ENCODE measurements around the gene ABHD11. TPM values are rescaled to one million over a fixed set of nuclear protein-coding genes. Genes with fewer than 3 reads are reported as not detected.
A peak's percentile ranks its signal among the peaks of the same experiment; 100 is the strongest.
"Not testable (repeated sequence)": the region's sequence is repeated elsewhere in the genome, so short reads cannot be mapped to it uniquely, and the experiment has no call there.

Gene ABHD11
- total RNA-seq, 2 experiments from 2014 or later, result 23.4 to 24.7 TPM

GRCh38 chr7:73738220-73738611, 386 bp downstream of the ABHD11 start:
- DNase-seq, result peak; percentile 68
- H3K4me3 Mint-ChIP-seq, result peak overlapping the region; percentile 97
- peak; percentile 8 for ATAC-seq (ENCODE audit: low read depth)
- POLR2A ChIA-PET, result interaction anchor here (0.9 to 1.7 kb wide), 6 partner anchors 19 to 216 kb away, joined by 3 to 10 read pairs (median 6); partner anchors contain the start of genes BAZ1B, BCL7B and STX1A
- H3K4me1 Mint-ChIP-seq, result peaks cover 16% of the 10 kb centered on the region
- no peaks in the 10 kb centered on the region for H3K9me3 Mint-ChIP-seq
- H3K27ac Mint-ChIP-seq, result peak overlapping the region; percentile 98
- H3K27me3 Mint-ChIP-seq, result peaks cover under 1% of the 10 kb centered on the region
- H3K36me3 Mint-ChIP-seq, result peaks cover 1% of the 10 kb centered on the region

- no peak for ATAC-seq (ENCODE audit: low read depth)
- H3K36me3 Mint-ChIP-seq, result peaks cover 1% of the 10 kb centered on the region
- no peaks in the 10 kb centered on the region for H3K9me3 Mint-ChIP-seq
- no peak for DNase-seq
- POLR2A ChIA-PET, result interaction anchor here (0.9 to 1.7 kb wide), 6 partner anchors 9 to 216 kb away, joined by 3 to 10 read pairs (median 6); partner anchors contain the start of genes BAZ1B and BCL7B
- peaks cover 3% of the 10 kb centered on the region for H3K27me3 Mint-ChIP-seq
- H3K27ac Mint-ChIP-seq, result peak overlapping the region; percentile 98
- H3K4me3 Mint-ChIP-seq, result peak overlapping the region; percentile 97
- H3K4me1 Mint-ChIP-seq, result peaks cover 16% of the 10 kb centered on the region
Observed at GRCh38 chr7:73737491-73738219, 947 bp downstream of the ABHD11 start.

GRCh38 chr7:73736885-73737284, 1.7 kb downstream of the ABHD11 start:
- no peak for DNase-seq
- no peak for ATAC-seq (ENCODE audit: low read depth)
- Mint-ChIP-seq H3K9me3 (no peaks in the 10 kb centered on the region), H3K4me3 (no peak overlapping the region), H3K4me1 (peaks cover 16% of the 10 kb centered on the region), H3K27me3 (peaks cover 3% of the 10 kb centered on the region), H3K27ac (no peak overlapping the region), H3K36me3 (peaks cover 1% of the 10 kb centered on the region)
- POLR2A ChIA-PET, result interaction anchor here (0.9 to 1.0 kb wide), 2 partner anchors 8 to 17 kb away, joined by 3 read pairs; partner anchors contain the start of gene STX1A

- POLR2A ChIA-PET, result interaction anchor here (1.9 kb wide), 1 partner anchor 128 kb away, joined by 14 read pairs; no protein-coding TSS in a partner anchor
- ATAC-seq (ENCODE audit: low read depth), result no peak
Observed at GRCh38 chr7:73735528-73735905, 3.1 kb downstream of the ABHD11 start.

GRCh38 chr7:73734619-73735527, 3.7 kb downstream of the ABHD11 start:
- Mint-ChIP-seq H3K4me3 (peak overlapping the region; percentile 37), H3K9me3 (no peaks in the 10 kb centered on the region), H3K27me3 (peaks cover 3% of the 10 kb centered on the region), H3K27ac (peak overlapping the region; percentile 75), H3K4me1 (peaks cover 16% of the 10 kb centered on the region), H3K36me3 (peaks cover 1% of the 10 kb centered on the region)
- POLR2A ChIA-PET, result interaction anchor here (1.1 to 1.9 kb wide), 2 partner anchors 15 to 128 kb away, joined by 3 to 14 read pairs; partner anchors contain the start of gene STX1A
- ATAC-seq (ENCODE audit: low read depth) (peak; percentile 65), DNase-seq (peak; percentile 81)

More at GRCh38 chr7:73735528-73735905, 3.1 kb downstream of the ABHD11 start:
- no peak for DNase-seq
- Mint-ChIP-seq H3K9me3 (no peaks in the 10 kb centered on the region), H3K36me3 (peaks cover 1% of the 10 kb centered on the region), H3K4me3 (no peak overlapping the region), H3K27me3 (peaks cover 3% of the 10 kb centered on the region), H3K4me1 (peaks cover 16% of the 10 kb centered on the region), H3K27ac (no peak overlapping the region)

- no peak overlapping the region for H3K4me3 Mint-ChIP-seq
- peaks cover 12% of the 10 kb centered on the region for H3K4me1 Mint-ChIP-seq
- peaks cover 16% of the 10 kb centered on the region for H3K27me3 Mint-ChIP-seq
- H3K36me3 Mint-ChIP-seq, result no peaks in the 10 kb centered on the region
- H3K27ac Mint-ChIP-seq, result no peak overlapping the region
- POLR2A ChIA-PET, result no interaction called here
- ATAC-seq (ENCODE audit: low read depth), result no peak
- no peaks in the 10 kb centered on the region for H3K9me3 Mint-ChIP-seq
- no peak for DNase-seq
Observed at GRCh38 chr7:73732397-73732796, 6.2 kb downstream of the ABHD11 start.

GRCh38 chr7:73730485-73730884, 8.1 kb downstream of the ABHD11 start:
- no peak for ATAC-seq (ENCODE audit: low read depth)
- Mint-ChIP-seq H3K4me1 (peaks cover 8% of the 10 kb centered on the region), H3K27me3 (peaks cover 17% of the 10 kb centered on the region), H3K9me3 (no peaks in the 10 kb centered on the region), H3K27ac (no peak overlapping the region), H3K4me3 (no peak overlapping the region), H3K36me3 (no peaks in the 10 kb centered on the region)
- POLR2A ChIA-PET, result no interaction called here
- DNase-seq, result no peak

GRCh38 chr7:73728551-73728950, 10.1 kb downstream of the ABHD11 start:
- POLR2A ChIA-PET, result interaction anchor here (0.8 kb wide), 1 partner anchor 9 kb away, joined by 3 read pairs; no protein-coding TSS in a partner anchor
- no peaks in the 10 kb centered on the region for H3K9me3 Mint-ChIP-seq
- H3K4me1 Mint-ChIP-seq, result no peaks in the 10 kb centered on the region
- H3K27ac Mint-ChIP-seq, result no peak overlapping the region
- H3K4me3 Mint-ChIP-seq, result no peak overlapping the region
- peaks cover 17% of the 10 kb centered on the region for H3K27me3 Mint-ChIP-seq
- ATAC-seq (ENCODE audit: low read depth) (no peak), DNase-seq (no peak)
- no peaks in the 10 kb centered on the region for H3K36me3 Mint-ChIP-seq

GRCh38 chr7:73727952-73728351, 10.7 kb downstream of the ABHD11 start:
- Mint-ChIP-seq H3K4me3 (no peak overlapping the region), H3K4me1 (no peaks in the 10 kb centered on the region), H3K27ac (no peak overlapping the region), H3K9me3 (no peaks in the 10 kb centered on the region), H3K36me3 (no peaks in the 10 kb centered on the region), H3K27me3 (peaks cover 16% of the 10 kb centered on the region)
- DNase-seq (no peak), ATAC-seq (ENCODE audit: low read depth) (no peak)
- POLR2A ChIA-PET, result interaction anchor here (0.8 kb wide), 1 partner anchor 10 kb away, joined by 3 read pairs; no protein-coding TSS in a partner anchor

GRCh38 chr7:73726083-73726466, 12.5 kb downstream of the ABHD11 start:
- H3K9me3 Mint-ChIP-seq, result no peaks in the 10 kb centered on the region
- no peak overlapping the region for H3K27ac Mint-ChIP-seq
- ATAC-seq (ENCODE audit: low read depth) (peak; percentile 27), DNase-seq (no peak)
- H3K4me1 Mint-ChIP-seq, result no peaks in the 10 kb centered on the region
- POLR2A ChIA-PET, result no interaction called here
- peaks cover 27% of the 10 kb centered on the region for H3K27me3 Mint-ChIP-seq
- H3K4me3 Mint-ChIP-seq, result no peak overlapping the region
- H3K36me3 Mint-ChIP-seq, result no peaks in the 10 kb centered on the region

GRCh38 chr7:73723813-73724212, 14.8 kb downstream of the ABHD11 start:
- DNase-seq (no peak), ATAC-seq (ENCODE audit: low read depth) (no peak)
- Mint-ChIP-seq H3K27me3 (peaks cover 37% of the 10 kb centered on the region), H3K36me3 (no peaks in the 10 kb centered on the region), H3K4me1 (peaks cover 7% of the 10 kb centered on the region), H3K27ac (no peak overlapping the region), H3K4me3 (no peak overlapping the region), H3K9me3 (no peaks in the 10 kb centered on the region)
- POLR2A ChIA-PET, result no interaction called here

- no peaks in the 10 kb centered on the region for H3K9me3 Mint-ChIP-seq
- no peaks in the 10 kb centered on the region for H3K36me3 Mint-ChIP-seq
Observed at GRCh38 chr7:73722785-73723184, 15.8 kb downstream of the ABHD11 start.

GRCh38 chr7:73722182-73722581, 16.4 kb downstream of the ABHD11 start:
- H3K36me3 Mint-ChIP-seq; DNase-seq; POLR2A ChIA-PET; H3K4me3 Mint-ChIP-seq; H3K9me3 Mint-ChIP-seq; H3K27ac Mint-ChIP-seq; ATAC-seq (ENCODE audit: low read depth): not testable (repeated sequence)
- H3K27me3 Mint-ChIP-seq, result peaks cover 25% of the 10 kb centered on the region
- H3K4me1 Mint-ChIP-seq, result peaks cover 20% of the 10 kb centered on the region

More at GRCh38 chr7:73722785-73723184, 15.8 kb downstream of the ABHD11 start:
- Mint-ChIP-seq H3K4me1 (peaks cover 15% of the 10 kb centered on the region), H3K27ac (no peak overlapping the region), H3K4me3 (no peak overlapping the region), H3K27me3 (peaks cover 30% of the 10 kb centered on the region)
- ATAC-seq (ENCODE audit: low read depth), result no peak
- DNase-seq, result no peak
- POLR2A ChIA-PET, result no interaction called here
